Fibroblast of mammary gland (primary cell): ENCODE data around the gene ASPN.

Experiments used
- DNase-seq: peaks from one replicate; pipeline ENCODE4 v3.0.0-alpha.2; 2010; ENCODE audit warnings: low read depth
- H3K4me3 ChIP-seq: 2 replicates; pipeline ENCODE4 v1.5.1; 2011; ENCODE audit warnings: low read depth, mild to moderate bottlenecking, low read length, moderate library complexity; ENCODE audit not compliant: control insufficient read depth
- CTCF ChIP-seq: conservative IDR thresholded peaks from 2 replicates; pipeline ENCODE4 v1.5.1; 2011; ENCODE audit warnings: low read depth, low read length, inconsistent platforms; ENCODE audit not compliant: control insufficient read depth, insufficient read depth

The ASPN gene

GRCh38 chr9:92432350-92432749, 50.0 kb downstream of the ASPN start:
- H3K4me3 ChIP-seq, result no peak overlapping the region
- peak; percentile 64 for DNase-seq
- TF ChIP-seq CTCF, result no peak

GRCh38 chr9:92429836-92430235, 52.5 kb downstream of the ASPN start:
- no peak for DNase-seq
- no peak for TF ChIP-seq CTCF
- no peak overlapping the region for H3K4me3 ChIP-seq

- no peak for TF ChIP-seq CTCF
- H3K4me3 ChIP-seq, result no peak overlapping the region
- DNase-seq, result no peak
Measured at GRCh38 chr9:92426501-92427145, 55.7 kb downstream of the ASPN start.

GRCh38 chr9:92425474-92425873, 56.8 kb downstream of the ASPN start:
- no peak for TF ChIP-seq CTCF
- no peak overlapping the region for H3K4me3 ChIP-seq
- peak; percentile 60 for DNase-seq

GRCh38 chr9:92424340-92424739, 58.0 kb downstream of the ASPN start, which contains the start of gene OMD:
TSS of gene OMD (minus strand) at chr9:92424471. CDS start at chr9:92417558, 6,913 bp downstream.
- no peak within 1 kb of the TSS for H3K4me3 ChIP-seq
- DNase-seq, result peak; percentile 19
- TF ChIP-seq CTCF, result no peak

GRCh38 chr9:92423612-92424011, 58.7 kb downstream of the ASPN start:
- H3K4me3 ChIP-seq, result no peak overlapping the region
- DNase-seq, result no peak
- no peak for TF ChIP-seq CTCF
